Mesendoderm (in vitro differentiated cells): ENCODE results near the gene ZFPL1.

Source experiments
- DNase-seq: peaks from one replicate; pipeline ENCODE4 v3.0.0; 2013
- H2AK5ac ChIP-seq: 2 replicates; pipeline ENCODE4 v1.6.1; 2013; ENCODE audit warnings: low read length, inconsistent platforms
- H2BK120ac ChIP-seq: 2 replicates; pipeline ENCODE4 v1.6.1; 2013; ENCODE audit warnings: low read depth, mild to moderate bottlenecking, low read length, moderate library complexity, mixed read lengths
- H2BK15ac ChIP-seq: replicated peaks from 2 replicates; pipeline ENCODE4 v1.6.1; 2013; ENCODE audit warnings: low read depth, mild to moderate bottlenecking, moderate library complexity
- H2BK5ac ChIP-seq: 2 replicates; pipeline ENCODE4 v1.6.1; 2013; ENCODE audit warnings: low read length, inconsistent platforms
- H3K18ac ChIP-seq: 2 replicates; pipeline ENCODE4 v1.6.1; 2013; ENCODE audit warnings: mild to moderate bottlenecking, low read length, mixed read lengths
- H3K23ac ChIP-seq: one replicate; pipeline ENCODE4 v1.6.1; 2013; ENCODE audit warnings: low read length
- H3K27ac ChIP-seq: 2 replicates; pipeline ENCODE4 v1.5.1; 2013; ENCODE audit warnings: low read depth, mild to moderate bottlenecking, inconsistent platforms, low read length, moderate library complexity
- H3K27me3 ChIP-seq: 2 replicates; pipeline ENCODE4 v1.6.1; 2013; ENCODE audit warnings: low read length, control low read depth, mild to moderate bottlenecking, inconsistent platforms; ENCODE audit not compliant: insufficient read depth, poor library complexity
- H3K36me3 ChIP-seq: 2 replicates; pipeline ENCODE4 v1.6.1; 2013; ENCODE audit warnings: low read length, inconsistent platforms; ENCODE audit not compliant: control insufficient read depth, insufficient read depth
- H3K4ac ChIP-seq: one replicate; pipeline ENCODE4 v1.6.1; 2013; ENCODE audit warnings: low read depth, mild to moderate bottlenecking, low read length, moderate library complexity
- H3K4me1 ChIP-seq: 2 replicates; pipeline ENCODE4 v1.6.1; 2013; ENCODE audit warnings: low read depth, low read length, inconsistent platforms; ENCODE audit not compliant: control insufficient read depth
- H3K4me2 ChIP-seq: 2 replicates; pipeline ENCODE4 v1.6.1; 2013; ENCODE audit warnings: low read length
- H3K4me3 ChIP-seq: 2 replicates; pipeline ENCODE4 v1.5.1; 2013; ENCODE audit warnings: mild to moderate bottlenecking, low read length
- H3K56ac ChIP-seq: one replicate; pipeline ENCODE4 v1.6.1; 2013; ENCODE audit warnings: low read length
- H3K79me1 ChIP-seq: 2 replicates; pipeline ENCODE4 v1.6.1; 2013; ENCODE audit warnings: low read length, inconsistent platforms
- H3K79me2 ChIP-seq: 2 replicates; pipeline ENCODE4 v1.6.1; 2013; ENCODE audit warnings: mild to moderate bottlenecking, low read length; ENCODE audit not compliant: control insufficient read depth, insufficient read depth
- H3K9ac ChIP-seq: 2 replicates; pipeline ENCODE4 v1.6.1; 2013; ENCODE audit warnings: low read length, inconsistent platforms
- H4K5ac ChIP-seq: one replicate; pipeline ENCODE4 v1.6.1; 2013; ENCODE audit warnings: low read length
- H4K8ac ChIP-seq: one replicate; pipeline ENCODE4 v1.6.1; 2013; ENCODE audit warnings: low read depth, mild to moderate bottlenecking, control low read depth, low read length, moderate library complexity
- WGBS: extraction: QIAGEN DNeasy Blood & Tissue Kit; methylation state at CpG from one replicate; pipeline ENCODE4 v1.1.7; 2013; ENCODE audit warnings: low lambda C conversion rate, missing lambda C conversion rate; ENCODE audit not compliant: insufficient coverage; ENCODE audit errors: extremely low coverage; 5-methylcytosine and 5-hydroxymethylcytosine counted together

The ZFPL1 gene

DNA sequence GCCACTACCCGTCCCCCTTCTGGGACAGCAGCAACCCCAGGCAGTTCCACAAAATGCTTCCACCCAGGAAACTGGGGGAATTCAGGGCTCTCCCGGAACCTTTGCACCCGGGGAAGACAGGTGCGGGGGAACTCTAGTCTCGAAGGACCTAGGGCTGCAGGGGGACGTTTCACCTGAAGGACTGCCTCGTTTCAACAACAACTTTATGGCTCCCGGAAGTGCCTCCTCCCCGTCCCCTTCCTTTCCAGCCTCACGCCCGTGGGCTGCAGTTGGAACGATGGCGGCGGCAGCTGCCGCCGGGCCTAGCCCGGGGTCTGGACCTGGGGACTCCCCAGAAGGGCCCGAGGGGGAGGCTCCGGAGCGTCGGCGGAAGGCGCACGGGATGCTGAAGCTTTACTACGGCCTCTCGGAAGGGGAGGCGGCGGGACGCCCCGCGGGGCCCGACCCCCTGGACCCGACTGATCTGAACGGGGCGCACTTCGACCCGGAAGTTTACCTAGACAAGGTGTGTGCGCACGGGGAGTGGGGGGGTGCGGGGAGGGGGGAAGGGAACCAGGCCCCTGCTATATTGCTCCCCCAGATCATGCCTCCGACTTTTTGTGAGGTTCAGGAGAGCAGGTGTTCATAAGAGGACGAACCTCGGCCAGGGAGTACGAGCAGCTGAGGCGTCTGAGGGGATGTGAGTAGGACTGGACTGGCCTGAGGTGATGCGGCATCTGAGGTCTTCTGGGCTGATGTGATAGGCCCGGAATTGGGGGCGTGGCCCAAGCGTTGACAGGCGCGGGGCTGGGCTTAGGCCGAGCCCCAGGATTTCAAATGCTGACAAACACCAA is 12.2 kb downstream of the ZFPL1 start, which contains the start of gene VPS51:
Gene VPS51, plus strand, starts transcription at position 241 of the 833 bp plus-strand sequence. Its CDS starts 37 bp downstream, at position 278.
- Histone ChIP-seq H3K4me3 (peak within 1 kb of the TSS; percentile 65), H3K4me2 (peak within 1 kb of the TSS; percentile 28), H3K9ac (peak within 1 kb of the TSS; percentile 66), H3K36me3 (peaks cover 2% of the 10 kb centered on the region), H4K8ac (peak within 1 kb of the TSS; percentile 95), H3K23ac (no peak within 1 kb of the TSS), H3K27ac (no peak within 1 kb of the TSS), H2AK5ac (no peak within 1 kb of the TSS), H2BK120ac (no peak within 1 kb of the TSS), H4K5ac (no peak within 1 kb of the TSS), H3K4ac (peak within 1 kb of the TSS; percentile 8), H3K56ac (peak within 1 kb of the TSS; percentile 78), H3K18ac (no peak within 1 kb of the TSS), H2BK5ac (no peak within 1 kb of the TSS), H3K4me1 (peaks cover 3% of the 10 kb centered on the region), H2BK15ac (no peak within 1 kb of the TSS), H3K79me2 (peaks cover 3% of the 10 kb centered on the region), H3K27me3 (no peaks in the 10 kb centered on the region), H3K79me1 (peaks cover 5% of the 10 kb centered on the region)
- no CpG with 5 or more reads among the region's 52 CpGs for WGBS
- peak; percentile 96 for DNase-seq

DNA sequence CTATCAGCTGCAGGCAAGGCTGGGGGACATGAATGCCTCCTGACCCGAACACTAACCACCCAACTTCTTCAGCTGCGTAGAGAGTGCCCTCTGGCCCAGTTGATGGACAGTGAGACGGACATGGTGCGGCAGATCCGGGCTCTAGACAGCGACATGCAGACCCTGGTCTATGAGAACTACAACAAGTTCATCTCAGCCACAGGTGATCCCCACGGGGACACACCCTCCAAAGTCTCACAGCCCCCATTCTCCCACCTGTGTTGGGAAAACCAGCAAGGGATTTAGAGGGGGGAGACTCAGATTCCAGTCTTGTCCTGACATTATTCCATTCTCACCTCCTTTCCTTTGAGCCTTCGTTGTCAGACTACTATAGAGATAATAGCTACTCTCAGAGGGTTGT is 12.9 kb downstream of the ZFPL1 start:
- Histone ChIP-seq H4K5ac (no peak overlapping the region), H3K79me2 (peaks cover 3% of the 10 kb centered on the region), H3K27me3 (no peaks in the 10 kb centered on the region), H3K18ac (no peak overlapping the region), H3K27ac (no peak overlapping the region), H3K4me3 (no peak overlapping the region), H3K4me2 (peak overlapping the region; percentile 11), H3K23ac (no peak overlapping the region), H3K79me1 (peaks cover 5% of the 10 kb centered on the region), H2BK5ac (no peak overlapping the region), H3K56ac (peak overlapping the region; percentile 65), H2AK5ac (no peak overlapping the region), H3K4ac (no peak overlapping the region), H3K4me1 (peaks cover 3% of the 10 kb centered on the region), H2BK120ac (no peak overlapping the region), H3K36me3 (peaks cover 2% of the 10 kb centered on the region), H2BK15ac (no peak overlapping the region), H4K8ac (no peak overlapping the region), H3K9ac (peak overlapping the region; percentile 33)
- WGBS, result no CpG with 5 or more reads among the region's 8 CpGs
- DNase-seq, result no peak

DNA sequence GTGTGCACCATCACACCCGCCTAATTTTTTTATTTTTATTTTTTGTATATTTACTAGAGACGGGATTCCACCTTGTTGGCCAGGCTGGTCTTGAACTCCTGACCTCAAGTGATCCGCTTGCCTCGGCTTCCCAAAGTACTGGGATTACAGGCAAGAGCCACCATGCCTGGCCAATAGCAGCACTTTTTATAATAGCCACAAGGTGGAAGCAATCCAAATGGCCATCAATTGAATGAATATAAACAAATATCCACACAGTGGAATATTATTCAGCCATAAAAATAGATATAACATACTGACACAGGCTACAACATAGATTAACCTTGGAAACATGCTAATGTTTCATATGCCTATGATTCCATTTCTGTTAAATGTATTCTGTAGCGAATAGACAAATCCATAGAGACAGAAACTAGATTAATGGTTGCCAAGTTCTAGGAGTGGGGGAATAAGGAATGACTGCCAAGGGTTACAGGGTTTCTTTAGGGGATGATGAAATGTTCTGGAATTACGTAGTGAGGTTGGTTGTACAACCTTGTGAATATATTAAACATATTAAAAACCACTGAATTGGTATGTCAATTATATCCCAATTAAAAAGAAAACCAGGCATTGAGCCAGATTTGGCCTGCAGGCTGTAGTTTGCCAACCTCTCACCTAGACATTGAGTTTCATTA is 16.8 kb downstream of the ZFPL1 start:
- Histone ChIP-seq H2BK5ac (no peak overlapping the region), H3K27me3 (no peaks in the 10 kb centered on the region), H3K56ac (no peak overlapping the region), H4K5ac (no peak overlapping the region), H3K4me3 (no peak overlapping the region), H2BK15ac (no peak overlapping the region), H4K8ac (no peak overlapping the region), H3K79me1 (peaks cover 5% of the 10 kb centered on the region), H3K79me2 (peaks cover 3% of the 10 kb centered on the region), H3K27ac (no peak overlapping the region), H3K36me3 (peaks cover 2% of the 10 kb centered on the region), H2BK120ac (no peak overlapping the region), H2AK5ac (no peak overlapping the region), H3K4me1 (peaks cover 3% of the 10 kb centered on the region), H3K9ac (no peak overlapping the region), H3K23ac (no peak overlapping the region), H3K4ac (no peak overlapping the region), H3K18ac (no peak overlapping the region), H3K4me2 (no peak overlapping the region)
- no CpG with 5 or more reads among the region's 6 CpGs for WGBS
- DNase-seq, result no peak

DNA sequence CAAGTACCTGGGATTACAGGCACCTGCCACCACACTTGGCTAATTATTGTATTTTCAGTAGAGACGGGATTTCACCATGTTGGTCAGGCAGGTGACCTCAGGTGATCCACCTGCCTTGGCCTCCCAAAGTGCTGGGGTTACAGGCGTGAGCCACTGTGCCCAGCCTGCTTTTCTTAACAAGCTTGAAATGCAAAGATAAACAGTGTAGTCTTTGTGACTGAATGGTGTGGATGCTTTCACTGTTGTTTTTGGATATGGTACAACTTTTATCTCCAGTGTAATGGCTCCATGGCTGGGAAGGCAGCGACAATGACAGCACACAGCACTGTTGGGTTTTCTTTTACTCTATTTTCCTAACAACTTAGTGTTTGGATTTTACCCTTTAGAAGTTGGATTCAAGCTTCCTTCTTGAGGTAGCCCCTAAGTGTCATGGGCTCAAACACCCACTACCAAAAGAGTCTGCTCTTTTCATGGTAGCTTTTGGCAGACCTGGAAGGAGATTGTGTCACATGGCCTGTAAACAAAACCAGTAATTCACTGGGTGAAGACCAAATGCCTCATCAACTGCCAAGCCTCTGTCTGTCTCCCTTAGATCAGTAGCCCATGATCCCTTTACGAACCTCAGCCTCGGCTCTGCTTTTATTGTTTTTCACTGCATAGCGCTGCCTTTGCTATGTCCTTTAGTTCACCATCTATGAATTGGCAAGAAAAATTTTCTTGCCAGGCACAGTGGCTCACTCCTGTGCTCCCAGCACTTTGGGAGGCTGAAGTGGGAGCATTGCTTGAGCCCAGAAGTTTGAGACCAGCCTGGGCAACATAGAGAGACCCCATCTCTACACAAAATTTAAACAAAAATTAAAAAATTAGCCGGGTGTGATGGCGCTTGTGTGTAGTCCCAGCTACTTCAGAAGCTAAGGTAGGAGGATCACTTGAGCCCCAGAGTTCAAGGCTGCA is 18.4 kb downstream of the ZFPL1 start:
- H2BK5ac ChIP-seq, result no peak overlapping the region
- no peak overlapping the region for H3K23ac ChIP-seq
- no peak overlapping the region for H2BK15ac ChIP-seq
- H3K4me2 ChIP-seq, result no peak overlapping the region
- WGBS, result no CpG with 5 or more reads among the region's 8 CpGs
- no peak overlapping the region for H4K5ac ChIP-seq
- no peak overlapping the region for H3K4me3 ChIP-seq
- H2BK120ac ChIP-seq, result no peak overlapping the region
- no peak for DNase-seq
- H3K4ac ChIP-seq, result no peak overlapping the region
- no peak overlapping the region for H4K8ac ChIP-seq
- no peak overlapping the region for H2AK5ac ChIP-seq
- H3K9ac ChIP-seq, result no peak overlapping the region
- no peak overlapping the region for H3K56ac ChIP-seq
- no peaks in the 10 kb centered on the region for H3K79me2 ChIP-seq
- H3K36me3 ChIP-seq, result peaks cover 2% of the 10 kb centered on the region
- no peak overlapping the region for H3K27ac ChIP-seq
- no peak overlapping the region for H3K18ac ChIP-seq
- peaks cover 2% of the 10 kb centered on the region for H3K79me1 ChIP-seq
- H3K27me3 ChIP-seq, result no peaks in the 10 kb centered on the region
- H3K4me1 ChIP-seq, result no peaks in the 10 kb centered on the region

DNA sequence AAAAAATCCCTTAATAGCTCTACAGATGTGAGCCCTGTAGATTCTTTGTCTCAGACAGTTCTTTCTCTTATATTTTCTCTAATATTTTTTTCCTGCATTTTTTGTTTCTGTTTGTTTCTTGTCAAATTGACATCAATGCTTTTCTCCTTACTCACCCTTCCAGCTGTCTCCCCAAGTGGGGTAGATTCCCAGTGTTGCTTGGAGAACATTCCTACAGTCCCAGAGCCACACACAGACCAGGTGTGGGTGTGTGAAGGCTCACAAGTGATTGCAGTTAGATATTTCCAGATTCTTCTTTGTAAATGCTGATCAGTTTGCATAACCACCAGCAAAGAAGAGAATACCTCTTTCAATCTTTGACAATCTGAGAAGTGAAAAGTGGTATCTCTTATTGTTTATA is 19.5 kb downstream of the ZFPL1 start:
- H2AK5ac ChIP-seq, result no peak overlapping the region
- no peak overlapping the region for H3K23ac ChIP-seq
- peaks cover under 1% of the 10 kb centered on the region for H3K79me1 ChIP-seq
- H2BK120ac ChIP-seq, result no peak overlapping the region
- H2BK15ac ChIP-seq, result no peak overlapping the region
- no peaks in the 10 kb centered on the region for H3K79me2 ChIP-seq
- no peak overlapping the region for H3K18ac ChIP-seq
- no peaks in the 10 kb centered on the region for H3K27me3 ChIP-seq
- H3K4me3 ChIP-seq, result no peak overlapping the region
- no peak overlapping the region for H4K8ac ChIP-seq
- no peak overlapping the region for H2BK5ac ChIP-seq
- no peak overlapping the region for H3K56ac ChIP-seq
- no peak overlapping the region for H3K4me2 ChIP-seq
- H3K9ac ChIP-seq, result no peak overlapping the region
- no peaks in the 10 kb centered on the region for H3K36me3 ChIP-seq
- DNase-seq, result no peak
- H4K5ac ChIP-seq, result no peak overlapping the region
- no peak overlapping the region for H3K4ac ChIP-seq
- no peaks in the 10 kb centered on the region for H3K4me1 ChIP-seq
- H3K27ac ChIP-seq, result no peak overlapping the region
